ENCODE data around the gene CEMIP2.

DNA sequence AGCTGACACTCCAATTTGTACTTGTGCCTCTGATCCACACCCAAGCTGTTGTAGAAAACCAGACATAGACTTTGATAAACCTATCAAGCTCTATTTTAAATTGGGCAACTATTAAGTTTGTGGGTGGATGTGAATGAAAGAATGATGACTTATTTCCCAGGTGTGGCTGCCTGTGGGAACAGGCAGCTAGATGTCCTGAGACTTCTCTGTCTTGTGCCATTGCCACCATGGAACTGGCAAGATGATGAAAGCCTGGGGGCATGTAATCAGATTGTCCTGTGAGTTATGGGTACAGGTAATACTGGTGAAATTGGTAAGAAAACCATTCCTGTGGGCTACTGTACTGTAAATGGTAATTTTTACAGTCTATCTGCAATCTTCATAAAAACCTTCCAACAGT is 57.5 kb downstream of the CEMIP2 start:
- TF ChIP-seq POLR2A (IDR thresholded peaks at IDR 0.05) (no peak), POLR2AphosphoS5 (IDR thresholded peaks at IDR 0.05) (no peak), EP300 (IDR thresholded peaks at IDR 0.05) (no peak)
- TF ChIP-seq, protein P1, sequence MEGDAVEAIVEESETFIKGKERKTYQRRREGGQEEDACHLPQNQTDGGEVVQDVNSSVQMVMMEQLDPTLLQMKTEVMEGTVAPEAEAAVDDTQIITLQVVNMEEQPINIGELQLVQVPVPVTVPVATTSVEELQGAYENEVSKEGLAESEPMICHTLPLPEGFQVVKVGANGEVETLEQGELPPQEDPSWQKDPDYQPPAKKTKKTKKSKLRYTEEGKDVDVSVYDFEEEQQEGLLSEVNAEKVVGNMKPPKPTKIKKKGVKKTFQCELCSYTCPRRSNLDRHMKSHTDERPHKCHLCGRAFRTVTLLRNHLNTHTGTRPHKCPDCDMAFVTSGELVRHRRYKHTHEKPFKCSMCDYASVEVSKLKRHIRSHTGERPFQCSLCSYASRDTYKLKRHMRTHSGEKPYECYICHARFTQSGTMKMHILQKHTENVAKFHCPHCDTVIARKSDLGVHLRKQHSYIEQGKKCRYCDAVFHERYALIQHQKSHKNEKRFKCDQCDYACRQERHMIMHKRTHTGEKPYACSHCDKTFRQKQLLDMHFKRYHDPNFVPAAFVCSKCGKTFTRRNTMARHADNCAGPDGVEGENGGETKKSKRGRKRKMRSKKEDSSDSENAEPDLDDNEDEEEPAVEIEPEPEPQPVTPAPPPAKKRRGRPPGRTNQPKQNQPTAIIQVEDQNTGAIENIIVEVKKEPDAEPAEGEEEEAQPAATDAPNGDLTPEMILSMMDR (IDR thresholded peaks at IDR 0.05) = no peak
